NB4 (cell line): ENCODE measurements around the gene MRPL44.

Experiments used
- CTCF ChIP-seq: IDR thresholded peaks from one replicate; pipeline ENCODE4 v1.5.1; 2012; ENCODE audit warnings: low read depth, low read length
- POLR2A ChIP-seq: IDR thresholded peaks from 2 replicates; pipeline ENCODE4 v1.6.1; 2011; ENCODE audit warnings: mild to moderate bottlenecking; ENCODE audit not compliant: insufficient read length; ENCODE audit errors: extremely low read depth

DNA sequence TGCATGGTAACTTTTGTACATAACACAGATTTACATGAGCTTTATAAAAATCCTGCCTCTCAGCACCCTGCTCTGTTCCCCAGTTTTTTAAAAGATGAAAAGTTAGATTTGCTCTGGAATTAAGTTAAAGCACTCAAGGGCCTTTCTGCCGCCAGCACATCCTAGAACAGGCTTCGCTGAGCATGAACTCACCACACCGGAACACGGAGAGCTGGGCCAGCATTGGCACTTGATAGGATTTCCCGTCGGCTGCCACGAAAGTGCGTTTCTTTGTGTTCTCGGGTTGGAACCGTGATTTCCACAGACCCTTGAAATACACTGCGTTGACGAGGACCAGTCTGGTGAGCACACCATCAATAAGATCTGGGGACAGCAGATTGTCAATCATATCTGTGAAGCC lies 34.3 kb downstream of the MRPL44 start:
- TF ChIP-seq CTCF: no peak
- TF ChIP-seq POLR2A: no peak
